GM12865 (cell line): Measurements from ENCODE around the gene BZW1.

ENCODE experiments used
- DNase-seq: peaks from one replicate; pipeline ENCODE4 v3.0.0; 2010; ENCODE audit warnings: low read depth
- H3K4me3 ChIP-seq: 2 replicates; pipeline ENCODE4 v1.5.1; 2011; ENCODE audit warnings: mild to moderate bottlenecking, low read depth, low read length, control low read depth
- CTCF ChIP-seq: IDR thresholded peaks from 2 replicates; pipeline ENCODE4 v1.5.1; 2011; ENCODE audit warnings: low read length, control low read depth, low read depth, inconsistent platforms; ENCODE audit not compliant: insufficient read depth; ENCODE audit errors: missing control alignments

BZW1 gene

GRCh38 chr2:200770847-200771246 is 40.9 kb upstream of the BZW1 start:
- DNase-seq: no peak
- no peak for TF ChIP-seq CTCF
- no peak overlapping the region for H3K4me3 ChIP-seq

GRCh38 chr2:200772620-200773019 is 39.1 kb upstream of the BZW1 start:
- TF ChIP-seq CTCF: no peak
- H3K4me3 ChIP-seq: no peak overlapping the region
- peak; percentile 31 for DNase-seq

- no peak for DNase-seq
- H3K4me3 ChIP-seq: no peak overlapping the region
- no peak for TF ChIP-seq CTCF
Measured at GRCh38 chr2:200773083-200773482, 38.6 kb upstream of the BZW1 start.

- no peak for DNase-seq
- no peak overlapping the region for H3K4me3 ChIP-seq
- no peak for TF ChIP-seq CTCF
Measured at GRCh38 chr2:200774920-200775319, 36.8 kb upstream of the BZW1 start.

- H3K4me3 ChIP-seq: no peak overlapping the region
- no peak for TF ChIP-seq CTCF
- DNase-seq: no peak
Measured at GRCh38 chr2:200777275-200777674, 34.4 kb upstream of the BZW1 start.

GRCh38 chr2:200778038-200778437 is 33.7 kb upstream of the BZW1 start:
- no peak overlapping the region for H3K4me3 ChIP-seq
- DNase-seq: no peak
- TF ChIP-seq CTCF: no peak

- no peak overlapping the region for H3K4me3 ChIP-seq
- DNase-seq: no peak
- no peak for TF ChIP-seq CTCF
Measured at GRCh38 chr2:200779214-200779613, 32.5 kb upstream of the BZW1 start.
